Endothelial cell of umbilical vein (primary cell): ENCODE data around the gene COLGALT1. TPM values are rescaled to one million over a fixed set of nuclear protein-coding genes. Genes with fewer than 3 reads are reported as not detected.

Source experiments
- BruUV-seq: library from RNA; stranded (reverse); fragments of 400-500 nt; replicated peaks from 2 replicates; lab custom pipeline; 2021; lab: Mats Ljungman, UMichigan
- CTCF ChIA-PET: fragments of 300-600, 350-600 bp; sonication (Branson Sonifier 250); formaldehyde crosslinking; loops from one replicate; lab custom pipeline; 2021; ENCODE audit warnings: antibody characterized with exemption, inconsistent platforms; lab: Charles Lee
- POLR2A ChIA-PET: fragments of 300-600, 350-600 bp; sonication (Branson Sonifier 250); formaldehyde crosslinking; loops from one replicate; lab custom pipeline; 2021; ENCODE audit warnings: antibody characterized with exemption, inconsistent platforms; lab: Charles Lee
- DNase-seq: peaks from one replicate; pipeline ENCODE4 v3.0.0-alpha.2; 2011; ENCODE audit warnings: low read depth, low spot score
- FAIRE-seq: peaks from 2 replicates; lab custom pipeline; 2011; peaks lifted over from hg19 to GRCh38; lab: Jason Lieb, UNC
- H2AFZ ChIP-seq: 2 replicates; pipeline ENCODE4 v1.6.0; 2012; ENCODE audit warnings: low read depth, low read length, control low read depth, inconsistent platforms
- H3K27ac ChIP-seq: 2 replicates; pipeline ENCODE4 v1.5.1; 2011; ENCODE audit warnings: low read depth, mild to moderate bottlenecking, control low read depth, low read length, moderate library complexity; ENCODE audit not compliant: insufficient read depth
- H3K27me3 ChIP-seq, 2 experiments: 2 replicates each; pipeline versions ENCODE4 v1.6.0 to v1.6.1; 2011; ENCODE audit warnings: low read length in 2 of 2, mixed read lengths in 1 of 2; ENCODE audit not compliant: control insufficient read depth in 2 of 2, insufficient read depth in 2 of 2
- H3K36me3 ChIP-seq, 2 experiments: 2 replicates in 1 of 2; 3 replicates in 1 of 2; pipeline ENCODE4 v1.5.1; 2011; ENCODE audit warnings: low read length in 2 of 2, mild to moderate bottlenecking in 1 of 2, moderate library complexity in 1 of 2; ENCODE audit not compliant: control insufficient read depth in 2 of 2, insufficient read depth in 2 of 2; ENCODE audit errors: extremely low read depth in 1 of 2
- H3K4me1 ChIP-seq: 3 replicates; pipeline ENCODE4 v1.5.1; 2011; ENCODE audit warnings: mild to moderate bottlenecking, low read length; ENCODE audit not compliant: control insufficient read depth, insufficient read depth; ENCODE audit errors: extremely low read depth
- H3K4me2 ChIP-seq: 2 replicates; pipeline ENCODE4 v1.6.1; 2011; ENCODE audit warnings: low read length, control low read depth, mixed read lengths; ENCODE audit not compliant: insufficient read depth
- H3K4me3 ChIP-seq, 3 experiments: fragments of 200-600 bp in 1 of 3; sonication (generic), shearing (Covaris generic) in 1 of 3; replicated peaks in 1 of 3; 2 replicates each; pipeline ENCODE4 v1.5.1; 2011 to 2016; ENCODE audit warnings: control low read depth in 3 of 3, low read length in 3 of 3, mild to moderate bottlenecking in 2 of 3, inconsistent platforms in 1 of 3, low read depth in 1 of 3, moderate library complexity in 1 of 3; ENCODE audit not compliant: insufficient read depth in 1 of 3
- H3K79me2 ChIP-seq: 2 replicates; pipeline ENCODE4 v1.6.0; 2012; ENCODE audit warnings: low read length, inconsistent platforms; ENCODE audit not compliant: control insufficient read depth, insufficient read depth
- H3K9ac ChIP-seq: replicated peaks from 2 replicates; pipeline ENCODE3; 2011; ENCODE audit warnings: low read length, control low read depth; ENCODE audit not compliant: insufficient read depth; ENCODE audit errors: extremely low read depth
- H3K9me1 ChIP-seq: replicated peaks from 3 replicates; pipeline ENCODE4 v1.6.0; 2011; ENCODE audit warnings: mild to moderate bottlenecking, low read length; ENCODE audit not compliant: control insufficient read depth, insufficient read depth; ENCODE audit errors: extremely low read depth
- H3K9me3 ChIP-seq: replicated peaks from 2 replicates; pipeline ENCODE4 v1.5.1; 2012; ENCODE audit warnings: low read length, inconsistent platforms; ENCODE audit not compliant: control insufficient read depth, insufficient read depth
- H4K20me1 ChIP-seq: replicated peaks from 2 replicates; pipeline ENCODE3; 2011; ENCODE audit warnings: mild to moderate bottlenecking, low read length; ENCODE audit not compliant: control insufficient read depth, insufficient read depth; ENCODE audit errors: extremely low read depth
- FOS ChIP-seq: IDR thresholded peaks from 2 replicates; pipeline ENCODE4 v1.6.1; 2011; ENCODE audit warnings: mild to moderate bottlenecking, low read length, moderate library complexity, borderline replicate concordance; ENCODE audit not compliant: insufficient read depth
- GATA2 ChIP-seq: IDR thresholded peaks from 2 replicates; pipeline ENCODE4 v1.7.0; 2011; ENCODE audit warnings: low read depth, mild to moderate bottlenecking, moderate library complexity, mixed read lengths, low read length; ENCODE audit not compliant: insufficient read length, insufficient read depth
- dilution Hi-C: fragments of 300-500 bp; cut with MboI; formaldehyde crosslinking; loops from one replicate; pipeline ENCODE4 v1.15.0; 2019; ENCODE audit warnings: low sequenced_read_pairs; ENCODE audit not compliant: extremely low pct_ligation_motif_present
- intact Hi-C: fragments of 100-400 bp; cut with micrococcal nuclease; formaldehyde crosslinking; loops from one replicate; pipeline ENCODE4 v1.10.0; 2022
- polyA plus RNA-seq, 4 experiments: library from polyadenylated mRNA; depleted of rRNA in 3 of 4; stranded (reverse) in 3 of 4; unstranded in 1 of 4; fragments of >200 nt; gene quantifications; 2 replicates each; pipeline versions ENCODE4 v1.2.1 to v1.2.3, GENCODE V29; 2011 to 2012; ENCODE audit warnings: missing spikeins in 1 of 4
- total RNA-seq: library from RNA; stranded (reverse); gene quantifications from 2 replicates; pipeline ENCODE4 v1.2.3, GENCODE V29; 2021
- TF ChIP-seq, protein P1 (sequence below), 2 donors: IDR thresholded peaks; 1 replicate in 1 of 2; 2 replicates in 1 of 2; pipeline ENCODE4 v1.5.1; 2011; ENCODE audit warnings: low read length in 2 of 2, mild to moderate bottlenecking in 2 of 2, moderate library complexity in 2 of 2, control low read depth in 1 of 2, inconsistent platforms in 1 of 2, low read depth in 1 of 2; ENCODE audit not compliant: insufficient read depth in 1 of 2; ENCODE audit errors: extremely low read depth in 1 of 2

Gene COLGALT1
- total and polyA plus RNA-seq, 2 donors (not counting 3 experiments of a cell fraction or from before 2014, with no cell fraction given), result 263 to 355 TPM

DNA sequence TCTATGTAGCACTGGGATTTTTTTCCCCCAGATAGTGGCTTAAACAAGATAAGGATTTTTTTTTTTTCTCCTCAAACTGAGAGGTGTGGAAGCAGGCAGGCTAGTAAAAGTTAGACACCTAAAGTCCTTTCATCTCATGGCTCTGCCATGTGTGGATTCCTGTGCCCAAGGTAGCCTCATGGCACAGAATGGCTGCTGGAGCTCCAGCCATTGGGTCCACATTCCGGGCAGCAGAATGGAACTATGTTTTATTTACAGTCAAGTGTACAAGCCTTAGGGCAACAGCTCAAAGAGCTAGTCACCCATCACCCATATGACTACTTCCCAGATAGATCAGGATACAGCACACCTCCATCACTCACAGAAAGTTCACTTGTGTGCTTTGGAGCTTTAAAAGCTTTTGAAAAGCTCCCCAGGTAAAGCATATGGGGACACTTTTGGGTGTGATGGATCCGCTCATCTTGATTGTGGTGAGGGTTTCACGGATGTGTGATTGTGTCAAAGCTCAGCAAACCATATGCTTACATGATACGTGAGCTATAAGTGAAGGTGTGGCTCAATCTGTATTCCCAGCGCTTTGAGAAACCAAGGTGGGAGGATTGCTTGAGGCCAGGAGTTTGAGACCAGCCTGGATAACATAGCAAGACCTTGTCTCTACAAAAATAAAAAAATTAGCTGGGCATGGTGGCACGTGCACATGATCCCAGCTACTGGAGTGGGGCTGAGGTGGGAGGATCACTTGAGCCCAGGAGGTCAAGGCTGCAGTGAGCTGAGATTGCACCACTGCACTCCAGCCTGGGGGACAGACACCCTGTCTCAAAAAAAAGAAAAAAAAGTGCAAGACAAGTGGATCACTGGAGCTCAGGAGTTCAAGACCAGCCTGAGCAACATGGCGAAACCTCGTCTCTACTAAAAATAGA lies 25.9 kb upstream of the COLGALT1 start:
- Histone ChIP-seq H3K4me1 (no peaks in the 10 kb centered on the region), H3K27me3 (peaks cover 2% of the 10 kb centered on the region in 2 experiments), H3K9ac (no peak overlapping the region), H3K9me1 (no peaks in the 10 kb centered on the region), H3K79me2 (no peaks in the 10 kb centered on the region), H3K27ac (no peak overlapping the region), H2AFZ (no peak overlapping the region), H4K20me1 (no peaks in the 10 kb centered on the region), H3K4me3 (no peak overlapping the region), H3K36me3 (no peaks in the 10 kb centered on the region), H3K9me3 (no peaks in the 10 kb centered on the region), H3K4me2 (no peak overlapping the region)
- no TSS peak for BruUV-seq
- no peak for DNase-seq
- no peak for FAIRE-seq
- dilution Hi-C loops (no loop called here), intact Hi-C loops (no loop called here)
- TF ChIP-seq, protein P1, sequence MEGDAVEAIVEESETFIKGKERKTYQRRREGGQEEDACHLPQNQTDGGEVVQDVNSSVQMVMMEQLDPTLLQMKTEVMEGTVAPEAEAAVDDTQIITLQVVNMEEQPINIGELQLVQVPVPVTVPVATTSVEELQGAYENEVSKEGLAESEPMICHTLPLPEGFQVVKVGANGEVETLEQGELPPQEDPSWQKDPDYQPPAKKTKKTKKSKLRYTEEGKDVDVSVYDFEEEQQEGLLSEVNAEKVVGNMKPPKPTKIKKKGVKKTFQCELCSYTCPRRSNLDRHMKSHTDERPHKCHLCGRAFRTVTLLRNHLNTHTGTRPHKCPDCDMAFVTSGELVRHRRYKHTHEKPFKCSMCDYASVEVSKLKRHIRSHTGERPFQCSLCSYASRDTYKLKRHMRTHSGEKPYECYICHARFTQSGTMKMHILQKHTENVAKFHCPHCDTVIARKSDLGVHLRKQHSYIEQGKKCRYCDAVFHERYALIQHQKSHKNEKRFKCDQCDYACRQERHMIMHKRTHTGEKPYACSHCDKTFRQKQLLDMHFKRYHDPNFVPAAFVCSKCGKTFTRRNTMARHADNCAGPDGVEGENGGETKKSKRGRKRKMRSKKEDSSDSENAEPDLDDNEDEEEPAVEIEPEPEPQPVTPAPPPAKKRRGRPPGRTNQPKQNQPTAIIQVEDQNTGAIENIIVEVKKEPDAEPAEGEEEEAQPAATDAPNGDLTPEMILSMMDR (IDR thresholded peaks at IDR 0.05; ENCODE audit: extremely low read depth in 1 of 2, insufficient read depth in 1 of 2, low read depth in 1 of 2, low read length in 2 of 2), result no peak
- TF ChIP-seq GATA2 (no peak), FOS (no peak)
- ChIA-PET CTCF (interaction anchor here (0.7 to 3.1 kb wide), 7 partner anchors 10 to 237 kb away, joined by 3 to 11 read pairs (median 4); no protein-coding TSS in a partner anchor), POLR2A (interaction anchor here (0.6 to 1.5 kb wide), 3 partner anchors 18 to 363 kb away, joined by 3 to 5 read pairs (median 3); partner anchors contain the start of gene PGLS)
